ENCODE data around the gene IGF2BP2.
"Not testable (repeated sequence)": the region's sequence is repeated elsewhere in the genome, so short reads cannot be mapped to it uniquely, and the experiment has no call there.

The IGF2BP2 gene

GRCh38 chr3:185657691-185658503 lies 166.9 kb downstream of the IGF2BP2 start:
- no peak for DNase-seq

GRCh38 chr3:185657211-185657610 lies 167.6 kb downstream of the IGF2BP2 start:
- DNase-seq, result no peak

- no peak for DNase-seq
These were observed 168.5 kb downstream of the IGF2BP2 start for GRCh38 chr3:185656321-185656840.

- DNase-seq, result no peak
These were observed 169.2 kb downstream of the IGF2BP2 start for GRCh38 chr3:185655426-185656320.

- DNase-seq, result no peak
These were observed 170.1 kb downstream of the IGF2BP2 start for GRCh38 chr3:185654758-185655145.

GRCh38 chr3:185653949-185654757 lies 170.7 kb downstream of the IGF2BP2 start:
- no peak for DNase-seq

- DNase-seq, result no peak
These were observed 172.9 kb downstream of the IGF2BP2 start for GRCh38 chr3:185651971-185652370.

GRCh38 chr3:185649414-185649813 lies 175.4 kb downstream of the IGF2BP2 start:
- no peak for DNase-seq

GRCh38 chr3:185648396-185648795 lies 176.4 kb downstream of the IGF2BP2 start:
- DNase-seq, result no peak

- DNase-seq, result no peak
These were observed 177.0 kb downstream of the IGF2BP2 start for GRCh38 chr3:185647880-185648210.

- no peak for DNase-seq
These were observed 177.5 kb downstream of the IGF2BP2 start for GRCh38 chr3:185647134-185647879.

- no peak for DNase-seq
These were observed 178.3 kb downstream of the IGF2BP2 start for GRCh38 chr3:185646382-185647133.

- DNase-seq, result no peak
These were observed 179.1 kb downstream of the IGF2BP2 start for GRCh38 chr3:185645596-185646381.

- not testable (repeated sequence) for DNase-seq
These were observed 179.7 kb downstream of the IGF2BP2 start for GRCh38 chr3:185645191-185645590.

GRCh38 chr3:185640308-185640707 lies 184.5 kb downstream of the IGF2BP2 start:
- DNase-seq, result no peak

GRCh38 chr3:185639632-185640206 lies 185.1 kb downstream of the IGF2BP2 start:
- no peak for DNase-seq

GRCh38 chr3:185638651-185639050 lies 186.2 kb downstream of the IGF2BP2 start:
- not testable (repeated sequence) for DNase-seq

GRCh38 chr3:185637388-185637787 lies 187.5 kb downstream of the IGF2BP2 start:
- no peak for DNase-seq

- DNase-seq, result no peak
These were observed 191.8 kb downstream of the IGF2BP2 start for GRCh38 chr3:185632996-185633395.
